GM21786 (cell line): ENCODE measurements around the gene MISP.

Experiments
- ATAC-seq: cut with Tn5 transposase; IDR thresholded peaks from one replicate; pipeline ENCODE4 v1.9.1; 2021; ENCODE audit not compliant: unreplicated experiment

Gene MISP

GRCh38 chr19:795691-796581 lies 45.0 kb downstream of the MISP start:
- ATAC-seq: no peak

GRCh38 chr19:796692-797527 lies 46.0 kb downstream of the MISP start, which contains the start of gene PTBP1:
Gene PTBP1 (plus strand): TSS chr19:797452. CDS start chr19:797498, 46 bp downstream.
- peak; percentile 73 for ATAC-seq

- peak; percentile 27 for ATAC-seq
Measured at GRCh38 chr19:797528-798414, 46.9 kb downstream of the MISP start.

- ATAC-seq: no peak
Measured at GRCh38 chr19:798415-799075, 47.6 kb downstream of the MISP start.

- ATAC-seq: no peak
Measured at GRCh38 chr19:799076-799881, 48.4 kb downstream of the MISP start.

GRCh38 chr19:800360-801029 lies 49.6 kb downstream of the MISP start:
- ATAC-seq: no peak

GRCh38 chr19:801030-801860 lies 50.3 kb downstream of the MISP start:
- no peak for ATAC-seq

- no peak for ATAC-seq
Measured at GRCh38 chr19:801861-802497, 51.1 kb downstream of the MISP start.

GRCh38 chr19:802498-803098 lies 51.7 kb downstream of the MISP start:
- ATAC-seq: no peak

- ATAC-seq: no peak
Measured at GRCh38 chr19:803099-803561, 52.2 kb downstream of the MISP start.

- no peak for ATAC-seq
Measured at GRCh38 chr19:803686-804418, 52.9 kb downstream of the MISP start.

GRCh38 chr19:804419-805165 lies 53.7 kb downstream of the MISP start:
- no peak for ATAC-seq

GRCh38 chr19:805166-805551 lies 54.2 kb downstream of the MISP start:
- no peak for ATAC-seq

GRCh38 chr19:805600-806550 lies 55.0 kb downstream of the MISP start:
- no peak for ATAC-seq
